Karpas-422 (cell line): Measurements from ENCODE around the gene MALRD1. TPM values are rescaled to one million over a fixed set of nuclear protein-coding genes. Genes with fewer than 3 reads are reported as not detected.
"Not testable (repeated sequence)": the region's sequence is repeated elsewhere in the genome, so short reads cannot be mapped to it uniquely, and the experiment has no call there.

ENCODE experiments used
- DNase-seq: peaks from one replicate; pipeline ENCODE4 v3.0.0-alpha.2; 2015
- H2AFZ ChIP-seq: fragments of 200-600 bp; sonication (generic); 2 replicates; pipeline ENCODE4 v1.6.1; 2014; ENCODE audit warnings: antibody characterized with exemption, low read length, mixed read lengths
- H3K27ac ChIP-seq: fragments of 200-600 bp; sonication (generic); 2 replicates; pipeline ENCODE4 v1.5.1; 2014; ENCODE audit warnings: mild to moderate bottlenecking, low read length, moderate library complexity
- H3K27me3 ChIP-seq: fragments of 200-600 bp; sonication (generic); 2 replicates; pipeline ENCODE4 v1.6.1; 2014; ENCODE audit warnings: low read length, mixed read lengths
- H3K36me3 ChIP-seq: fragments of 200-600 bp; sonication (generic); 2 replicates; pipeline ENCODE4 v1.6.1; 2014; ENCODE audit warnings: low read length, mixed read lengths; ENCODE audit not compliant: insufficient read depth
- H3K4me1 ChIP-seq: fragments of 200-600 bp; sonication (generic); 2 replicates; pipeline ENCODE4 v1.6.1; 2014; ENCODE audit warnings: mild to moderate bottlenecking, low read length, mixed read lengths
- H3K4me2 ChIP-seq: fragments of 200-600 bp; sonication (generic); 2 replicates; pipeline ENCODE4 v1.6.1; 2014; ENCODE audit warnings: low read length, low read depth, mild to moderate bottlenecking; ENCODE audit not compliant: poor library complexity, severe bottlenecking
- H3K4me3 ChIP-seq: fragments of 200-600 bp; sonication (generic); 2 replicates; pipeline ENCODE4 v1.5.1; 2014; ENCODE audit warnings: mild to moderate bottlenecking, antibody characterized with exemption, low read length, mixed read lengths
- H3K79me2 ChIP-seq: fragments of 200-600 bp; sonication (generic); 2 replicates; pipeline ENCODE4 v1.6.1; 2014; ENCODE audit warnings: mild to moderate bottlenecking, low read length, mixed read lengths
- H3K9ac ChIP-seq: fragments of 200-600 bp; sonication (generic); 2 replicates; pipeline ENCODE4 v1.6.0; 2014; ENCODE audit warnings: low read length
- H3K9me2 ChIP-seq: fragments of 200-600 bp; sonication (generic), shearing (Covaris generic); replicated peaks from 2 replicates; pipeline ENCODE4 v1.6.0; 2014; ENCODE audit warnings: mild to moderate bottlenecking, low read length, moderate library complexity; ENCODE audit not compliant: insufficient read depth
- H3K9me3 ChIP-seq: fragments of 300-700, 200-600 bp; sonication (generic); 2 replicates; pipeline ENCODE4 v1.6.1; 2014; ENCODE audit warnings: low read length, mixed read lengths
- H4K20me1 ChIP-seq: fragments of 200-600 bp; sonication (generic); 2 replicates; pipeline ENCODE4 v1.6.1; 2014; ENCODE audit warnings: mild to moderate bottlenecking, antibody characterized with exemption, low read length, low read depth; ENCODE audit not compliant: insufficient read depth
- total RNA-seq: library from RNA; depleted of rRNA; stranded (reverse); fragments of >200 nt; shearing (Covaris generic); gene quantifications from 2 replicates; pipeline ENCODE4 v1.2.3, GENCODE V29; 2014; ENCODE audit warnings: low replicate concordance

MALRD1 gene
- total RNA-seq, 1 experiment from 2014 or later, result not detected

GRCh38 chr10:19724287-19724686 lies 675.7 kb downstream of the MALRD1 start:
- H3K9me2 ChIP-seq, result no peaks in the 10 kb centered on the region
- H2AFZ ChIP-seq, result no peak overlapping the region
- peaks cover 27% of the 10 kb centered on the region for H3K9me3 ChIP-seq
- DNase-seq, result no peak
- no peak overlapping the region for H3K27ac ChIP-seq
- no peaks in the 10 kb centered on the region for H3K36me3 ChIP-seq
- H3K4me2 ChIP-seq, result no peak overlapping the region
- H3K9ac ChIP-seq, result no peak overlapping the region
- no peaks in the 10 kb centered on the region for H3K27me3 ChIP-seq
- H3K4me3 ChIP-seq, result no peak overlapping the region
- H3K4me1 ChIP-seq, result no peaks in the 10 kb centered on the region
- H4K20me1 ChIP-seq, result no peaks in the 10 kb centered on the region
- no peaks in the 10 kb centered on the region for H3K79me2 ChIP-seq

- Histone ChIP-seq H4K20me1 (no peaks in the 10 kb centered on the region), H3K9me2 (no peaks in the 10 kb centered on the region), H3K4me2 (no peak overlapping the region), H3K9ac (no peak overlapping the region), H3K27me3 (no peaks in the 10 kb centered on the region), H3K4me3 (no peak overlapping the region), H3K27ac (no peak overlapping the region), H3K4me1 (no peaks in the 10 kb centered on the region), H2AFZ (no peak overlapping the region), H3K36me3 (no peaks in the 10 kb centered on the region), H3K9me3 (peaks cover 11% of the 10 kb centered on the region), H3K79me2 (no peaks in the 10 kb centered on the region)
- DNase-seq, result no peak
Observed at GRCh38 chr10:19728376-19728775, 679.8 kb downstream of the MALRD1 start.

DNA sequence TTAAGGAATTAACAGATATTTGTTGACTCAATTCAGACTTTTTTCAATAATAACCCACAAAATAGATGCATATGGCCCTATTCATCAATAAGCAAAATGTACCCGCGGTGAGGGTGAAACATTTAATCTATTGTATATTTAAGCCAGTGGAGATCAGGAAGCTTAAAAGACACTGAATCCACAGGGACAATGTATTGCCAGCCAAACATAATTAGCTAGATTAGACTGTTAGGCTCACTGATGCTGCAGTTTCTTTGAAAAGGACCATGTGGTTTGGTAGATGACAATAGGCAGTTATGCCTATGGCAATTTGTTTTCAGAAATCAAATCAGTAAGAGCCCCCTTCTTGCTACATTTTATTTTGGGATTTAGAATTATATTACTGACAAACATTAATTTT lies 680.4 kb downstream of the MALRD1 start:
- no peaks in the 10 kb centered on the region for H3K9me2 ChIP-seq
- no peaks in the 10 kb centered on the region for H3K36me3 ChIP-seq
- H3K27me3 ChIP-seq, result no peaks in the 10 kb centered on the region
- H3K27ac ChIP-seq, result no peak overlapping the region
- H3K4me1 ChIP-seq, result no peaks in the 10 kb centered on the region
- H3K9ac ChIP-seq, result no peak overlapping the region
- H4K20me1 ChIP-seq, result no peaks in the 10 kb centered on the region
- no peak for DNase-seq
- no peak overlapping the region for H3K4me3 ChIP-seq
- no peak overlapping the region for H2AFZ ChIP-seq
- H3K79me2 ChIP-seq, result no peaks in the 10 kb centered on the region
- H3K4me2 ChIP-seq, result no peak overlapping the region
- peaks cover 11% of the 10 kb centered on the region for H3K9me3 ChIP-seq

DNA sequence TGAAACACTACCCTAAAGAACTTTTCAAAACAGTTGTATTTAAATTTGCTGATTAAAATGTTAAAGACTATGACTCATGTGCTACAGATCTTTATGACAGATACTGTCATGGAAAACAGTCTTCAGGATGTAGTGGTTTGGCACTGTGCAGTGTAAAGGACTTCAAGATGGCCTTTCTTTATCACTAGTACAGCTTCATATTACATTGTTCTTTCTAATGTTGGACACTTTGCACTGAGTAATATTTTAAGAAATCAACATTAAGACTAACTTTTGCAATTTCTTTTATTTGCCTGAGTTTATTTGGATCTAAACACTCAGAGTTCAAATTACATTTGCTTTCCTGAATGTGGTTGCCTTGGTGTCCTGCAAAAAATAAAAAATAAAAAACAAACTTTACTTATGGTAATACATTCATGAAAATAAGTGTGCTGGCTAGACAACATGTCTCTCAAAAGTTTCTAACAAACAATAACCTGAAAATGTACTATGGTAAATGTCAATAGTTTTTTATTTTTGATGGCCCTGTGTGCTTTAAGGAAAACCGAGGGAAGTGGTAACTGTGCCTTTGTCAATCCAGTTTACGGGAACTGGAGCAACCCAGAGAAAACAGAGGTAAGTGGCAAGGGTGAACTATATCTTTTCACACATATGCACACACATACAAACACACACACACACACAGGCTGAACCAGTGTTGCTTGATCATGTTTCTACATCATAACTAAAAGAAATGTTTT lies 681.7 kb downstream of the MALRD1 start:
- no peak overlapping the region for H3K4me3 ChIP-seq
- no peaks in the 10 kb centered on the region for H3K27me3 ChIP-seq
- H3K9me3 ChIP-seq, result peaks cover 20% of the 10 kb centered on the region
- no peaks in the 10 kb centered on the region for H3K79me2 ChIP-seq
- no peaks in the 10 kb centered on the region for H4K20me1 ChIP-seq
- H3K9ac ChIP-seq, result no peak overlapping the region
- H3K27ac ChIP-seq, result no peak overlapping the region
- H3K4me2 ChIP-seq, result no peak overlapping the region
- no peaks in the 10 kb centered on the region for H3K9me2 ChIP-seq
- DNase-seq, result no peak
- no peaks in the 10 kb centered on the region for H3K36me3 ChIP-seq
- H3K4me1 ChIP-seq, result no peaks in the 10 kb centered on the region
- H2AFZ ChIP-seq, result no peak overlapping the region

GRCh38 chr10:19730907-19731217 lies 682.3 kb downstream of the MALRD1 start:
- H3K27me3 ChIP-seq, result no peaks in the 10 kb centered on the region
- H3K4me1 ChIP-seq, result no peaks in the 10 kb centered on the region
- H3K79me2 ChIP-seq, result no peaks in the 10 kb centered on the region
- no peaks in the 10 kb centered on the region for H3K9me2 ChIP-seq
- no peak overlapping the region for H2AFZ ChIP-seq
- peaks cover 22% of the 10 kb centered on the region for H3K9me3 ChIP-seq
- no peak overlapping the region for H3K4me3 ChIP-seq
- no peak overlapping the region for H3K27ac ChIP-seq
- no peaks in the 10 kb centered on the region for H3K36me3 ChIP-seq
- no peak overlapping the region for H3K4me2 ChIP-seq
- no peaks in the 10 kb centered on the region for H4K20me1 ChIP-seq
- H3K9ac ChIP-seq, result no peak overlapping the region
- DNase-seq, result no peak

DNA sequence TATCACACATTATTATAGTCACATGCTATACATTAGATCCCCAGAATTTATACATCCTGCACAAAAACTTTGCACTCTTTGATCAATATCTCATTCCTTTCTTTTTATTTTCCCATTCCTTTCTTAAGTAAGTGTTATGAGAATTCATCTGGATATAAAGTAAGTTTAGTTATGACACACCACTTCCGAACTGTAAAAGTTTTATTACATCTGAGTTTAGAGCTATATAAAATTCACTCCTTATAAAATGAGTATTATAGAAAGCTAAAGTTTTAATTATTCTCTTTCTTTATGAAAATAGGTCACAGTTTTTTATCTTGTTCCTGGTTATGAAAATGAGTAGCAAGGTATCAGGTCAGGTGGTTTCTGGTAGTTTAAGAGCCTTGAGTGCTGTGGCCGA lies 683.0 kb downstream of the MALRD1 start:
- DNase-seq, result no peak

GRCh38 chr10:19738440-19738839 lies 689.8 kb downstream of the MALRD1 start:
- H3K9me3 ChIP-seq, result peaks cover 18% of the 10 kb centered on the region
- H3K9ac ChIP-seq, result no peak overlapping the region
- no peaks in the 10 kb centered on the region for H3K27me3 ChIP-seq
- H3K4me3 ChIP-seq, result no peak overlapping the region
- no peaks in the 10 kb centered on the region for H3K79me2 ChIP-seq
- H3K36me3 ChIP-seq, result no peaks in the 10 kb centered on the region
- no peak overlapping the region for H3K27ac ChIP-seq
- H2AFZ ChIP-seq, result no peak overlapping the region
- no peak overlapping the region for H3K4me2 ChIP-seq
- no peaks in the 10 kb centered on the region for H4K20me1 ChIP-seq
- no peak for DNase-seq
- no peaks in the 10 kb centered on the region for H3K4me1 ChIP-seq
- H3K9me2 ChIP-seq, result no peaks in the 10 kb centered on the region

More for the DNA sequence above, 683.0 kb downstream of the MALRD1 start:
- Histone ChIP-seq H3K4me2 (no peak overlapping the region), H2AFZ (no peak overlapping the region), H3K9me3 (peaks cover 22% of the 10 kb centered on the region), H3K4me3 (no peak overlapping the region), H3K27me3 (no peaks in the 10 kb centered on the region), H3K36me3 (no peaks in the 10 kb centered on the region), H4K20me1 (no peaks in the 10 kb centered on the region), H3K79me2 (no peaks in the 10 kb centered on the region), H3K4me1 (no peaks in the 10 kb centered on the region), H3K27ac (no peak overlapping the region), H3K9ac (no peak overlapping the region), H3K9me2 (no peaks in the 10 kb centered on the region)

DNA sequence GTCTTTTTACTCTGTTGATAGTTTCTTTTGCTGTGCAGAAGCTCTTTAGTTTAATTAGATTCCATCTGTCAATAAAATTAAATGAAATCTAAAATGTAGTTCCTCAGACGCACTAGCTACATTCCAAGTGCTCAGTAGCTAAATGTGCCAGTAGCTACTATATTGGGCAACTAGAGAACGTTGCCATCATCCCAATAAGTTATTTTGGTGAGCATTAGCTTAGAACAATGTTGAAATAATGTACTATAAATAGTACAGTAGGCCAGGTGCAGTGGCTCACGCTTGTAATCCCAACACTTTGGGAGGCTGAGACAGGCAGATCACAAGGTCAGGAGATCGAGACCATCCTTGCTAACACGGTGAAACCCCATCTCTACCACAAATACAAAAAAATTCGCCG lies 690.6 kb downstream of the MALRD1 start:
- peaks cover 18% of the 10 kb centered on the region for H3K9me3 ChIP-seq
- H3K36me3 ChIP-seq, result not testable (repeated sequence)

DNA sequence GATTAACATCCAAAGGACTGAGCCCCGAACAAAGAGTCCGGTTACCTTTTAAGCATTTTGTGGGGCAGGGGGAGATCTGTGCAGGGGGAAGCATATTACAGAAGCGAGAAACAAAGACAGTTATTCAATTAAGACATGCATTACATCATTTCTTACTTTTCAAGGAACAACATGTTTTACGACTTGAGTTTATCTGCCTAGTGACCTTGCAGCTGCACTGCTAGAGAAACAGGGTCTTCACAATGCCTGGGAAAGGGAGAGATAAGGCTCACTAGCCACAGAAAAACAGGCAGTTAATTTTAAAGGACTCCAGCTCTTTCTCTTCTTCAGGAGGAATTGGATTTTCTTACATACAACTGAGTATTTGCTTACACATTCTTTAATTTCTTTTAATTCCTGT lies 693.5 kb downstream of the MALRD1 start:
- not testable (repeated sequence) for H3K27me3 ChIP-seq, H3K79me2 ChIP-seq, H3K4me1 ChIP-seq, H3K27ac ChIP-seq, H3K9me3 ChIP-seq, H3K36me3 ChIP-seq, H3K4me3 ChIP-seq, H3K9me2 ChIP-seq, H2AFZ ChIP-seq, H3K9ac ChIP-seq, DNase-seq, H4K20me1 ChIP-seq, H3K4me2 ChIP-seq

More for the DNA sequence above, 690.6 kb downstream of the MALRD1 start:
- H3K27me3 ChIP-seq, H3K79me2 ChIP-seq, DNase-seq, H3K4me3 ChIP-seq, H3K9me2 ChIP-seq, H3K27ac ChIP-seq, H3K9ac ChIP-seq, H3K4me2 ChIP-seq, H3K4me1 ChIP-seq, H2AFZ ChIP-seq, H4K20me1 ChIP-seq: not testable (repeated sequence)
